Measurements from ENCODE around the gene GCH1. TPM values are rescaled to one million over a fixed set of nuclear protein-coding genes. Genes with fewer than 3 reads are reported as not detected.

Gene GCH1
- total and polyA plus RNA-seq, 8 donors: 3.4 to 42.6 (median 6.7) TPM

- WGBS, 2 donors: 80 to 83% methylated on average over 7 of the region's 7 CpGs
- DNase-seq: no peak
- no peak for FAIRE-seq
- intact Hi-C loops (cut with DNase I): no loop called here
- Histone ChIP-seq H3K9me3 (no peaks in the 10 kb centered on the region), H3K36me3 (no peaks in the 10 kb centered on the region), H3K27me3 (no peaks in the 10 kb centered on the region), H3K4me1 (no peaks in the 10 kb centered on the region), H3K27ac (no peak overlapping the region), H3K4me3 (no peak overlapping the region)
- no peak for ATAC-seq
- TF ChIP-seq CTCF (IDR thresholded peaks at IDR 0.05): no peak
These were observed 94.7 kb downstream of the GCH1 start for GRCh38 chr14:54807881-54808280.

GRCh38 chr14:54807428-54807827 lies 95.2 kb downstream of the GCH1 start:
- H3K4me1 ChIP-seq: no peaks in the 10 kb centered on the region
- no peaks in the 10 kb centered on the region for H3K9me3 ChIP-seq
- ATAC-seq (no peak), DNase-seq (no peak), FAIRE-seq (no peak)
- intact Hi-C loops (cut with DNase I): no loop called here
- H3K4me3 ChIP-seq: no peak overlapping the region
- H3K36me3 ChIP-seq: no peaks in the 10 kb centered on the region
- H3K27ac ChIP-seq: no peak overlapping the region
- WGBS, 2 donors: 71 to 82% methylated on average over 6 of the region's 6 CpGs
- TF ChIP-seq CTCF (IDR thresholded peaks at IDR 0.05): no peak
- H3K27me3 ChIP-seq: no peaks in the 10 kb centered on the region

- no peaks in the 10 kb centered on the region for H3K9me3 ChIP-seq
- H3K4me1 ChIP-seq: no peaks in the 10 kb centered on the region
- 77 to 86% methylated on average over 10 of the region's 10 CpGs for WGBS, 2 donors
- ATAC-seq: no peak
- TF ChIP-seq CTCF (IDR thresholded peaks at IDR 0.05): no peak
- H3K27ac ChIP-seq: no peak overlapping the region
- no peak for FAIRE-seq
- no peaks in the 10 kb centered on the region for H3K27me3 ChIP-seq
- intact Hi-C loops (cut with DNase I): no loop called here
- DNase-seq: no peak
- H3K36me3 ChIP-seq: no peaks in the 10 kb centered on the region
- H3K4me3 ChIP-seq: no peak overlapping the region
These were observed 96.0 kb downstream of the GCH1 start for GRCh38 chr14:54806616-54807015.

GRCh38 chr14:54805445-54806322 lies 96.9 kb downstream of the GCH1 start:
- peak; percentile 85 to 98 (median 96) for ATAC-seq
- no peaks in the 10 kb centered on the region for H3K27me3 ChIP-seq
- peak; percentile 84 to 93 (median 88) for TF ChIP-seq CTCF (IDR thresholded peaks at IDR 0.05)
- H3K27ac ChIP-seq: no peak overlapping the region
- DNase-seq: peak; percentile 53 to 92 (median 80)
- H3K4me3 ChIP-seq: no peak overlapping the region
- 30 to 33% methylated on average over 23 of the region's 23 CpGs for WGBS, 2 donors
- no peaks in the 10 kb centered on the region for H3K4me1 ChIP-seq
- H3K9me3 ChIP-seq: no peaks in the 10 kb centered on the region
- FAIRE-seq: no peak
- intact Hi-C loops (cut with DNase I): no loop called here
- no peaks in the 10 kb centered on the region for H3K36me3 ChIP-seq

- no peaks in the 10 kb centered on the region for H3K9me3 ChIP-seq
- intact Hi-C loops (cut with DNase I): no loop called here
- no peak overlapping the region for H3K4me3 ChIP-seq
- whole genome bisulfite sequencing, 2 donors: 45 to 52% methylated on average over 6 of the region's 6 CpGs
- H3K4me1 ChIP-seq: no peaks in the 10 kb centered on the region
- ATAC-seq (peak in 2 of 4 donors; percentile 6 to 7), FAIRE-seq (no peak), DNase-seq (no peak)
- H3K27me3 ChIP-seq: no peaks in the 10 kb centered on the region
- no peaks in the 10 kb centered on the region for H3K36me3 ChIP-seq
- H3K27ac ChIP-seq: no peak overlapping the region
- TF ChIP-seq CTCF (IDR thresholded peaks at IDR 0.05): no peak
These were observed 97.6 kb downstream of the GCH1 start for GRCh38 chr14:54805070-54805444.

All from pancreas (tissue), 10 donors.